Measurements from ENCODE around the gene NFIB. TPM values are rescaled to one million over a fixed set of nuclear protein-coding genes. Genes with fewer than 3 reads are reported as not detected.

Gene NFIB
- total RNA-seq, 1 donor from 2014 or later = not detected

- intact Hi-C loops (cut with micrococcal nuclease) = loop anchor here (10.0 kb wide), 1 partner anchor 195 kb away; no protein-coding TSS in a partner anchor
Observed at GRCh38 chr9:14159440-14160216, 154.3 kb downstream of the NFIB start.

- intact Hi-C loops (cut with micrococcal nuclease) = loop anchor here (10.0 kb wide), 1 partner anchor 196 kb away; no protein-coding TSS in a partner anchor
Observed at GRCh38 chr9:14158916-14159315, 155.0 kb downstream of the NFIB start.

GRCh38 chr9:14158136-14158813 is 155.7 kb downstream of the NFIB start:
- intact Hi-C loops (cut with micrococcal nuclease) = loop anchor here (10.0 kb wide), 1 partner anchor 197 kb away; no protein-coding TSS in a partner anchor

- intact Hi-C loops (cut with micrococcal nuclease) = loop anchor here (10.0 kb wide), 1 partner anchor 198 kb away; no protein-coding TSS in a partner anchor
Observed at GRCh38 chr9:14157191-14157590, 156.8 kb downstream of the NFIB start.

GRCh38 chr9:14156046-14156445 is 157.9 kb downstream of the NFIB start:
- intact Hi-C loops (cut with micrococcal nuclease) = loop anchor here (10.0 kb wide), 1 partner anchor 199 kb away; no protein-coding TSS in a partner anchor

GRCh38 chr9:14155237-14155636 is 158.7 kb downstream of the NFIB start:
- intact Hi-C loops (cut with micrococcal nuclease) = loop anchor here (10.0 kb wide), 1 partner anchor 200 kb away; no protein-coding TSS in a partner anchor

- intact Hi-C loops (cut with micrococcal nuclease) = loop anchor here (10.0 kb wide), 1 partner anchor 201 kb away; no protein-coding TSS in a partner anchor
Observed at GRCh38 chr9:14153310-14153720, 160.6 kb downstream of the NFIB start.

- intact Hi-C loops (cut with micrococcal nuclease) = loop anchor here (10.0 kb wide), 1 partner anchor 203 kb away; no protein-coding TSS in a partner anchor
Observed at GRCh38 chr9:14151451-14151850, 162.5 kb downstream of the NFIB start.

- intact Hi-C loops (cut with micrococcal nuclease) = no loop called here
Observed at GRCh38 chr9:14148501-14149103, 165.3 kb downstream of the NFIB start.

GRCh38 chr9:14147738-14148137 is 166.2 kb downstream of the NFIB start:
- intact Hi-C loops (cut with micrococcal nuclease) = no loop called here

GRCh38 chr9:14146201-14146874 is 167.6 kb downstream of the NFIB start:
- intact Hi-C loops (cut with micrococcal nuclease) = no loop called here

GRCh38 chr9:14144215-14144614 is 169.7 kb downstream of the NFIB start:
- intact Hi-C loops (cut with micrococcal nuclease) = no loop called here

GRCh38 chr9:14141699-14142098 is 172.2 kb downstream of the NFIB start:
- intact Hi-C loops (cut with micrococcal nuclease) = no loop called here

GRCh38 chr9:14140096-14140697 is 173.7 kb downstream of the NFIB start:
- intact Hi-C loops (cut with micrococcal nuclease) = no loop called here

GRCh38 chr9:14139287-14139686 is 174.7 kb downstream of the NFIB start:
- intact Hi-C loops (cut with micrococcal nuclease) = no loop called here

GRCh38 chr9:14136646-14137370 is 177.1 kb downstream of the NFIB start:
- intact Hi-C loops (cut with micrococcal nuclease) = no loop called here

GRCh38 chr9:14136047-14136635 is 177.8 kb downstream of the NFIB start:
- intact Hi-C loops (cut with micrococcal nuclease) = no loop called here

- intact Hi-C loops (cut with micrococcal nuclease) = no loop called here
Observed at GRCh38 chr9:14135421-14135820, 178.5 kb downstream of the NFIB start.

- intact Hi-C loops (cut with micrococcal nuclease) = no loop called here
Observed at GRCh38 chr9:14133394-14133793, 180.5 kb downstream of the NFIB start.

- intact Hi-C loops (cut with micrococcal nuclease) = no loop called here
Observed at GRCh38 chr9:14132775-14133174, 181.2 kb downstream of the NFIB start.
